Renal cortex interstitium (tissue), 11 donors: Measurements from ENCODE around the gene RIN2. TPM values are rescaled to one million over a fixed set of nuclear protein-coding genes. Genes with fewer than 3 reads are reported as not detected.

ENCODE experiments used
- DNase-seq, 11 donors: peaks; one replicate each; pipeline ENCODE4 v3.0.0-alpha.2; 2013; ENCODE audit warnings: low read depth in 9 of 11, low spot score in 4 of 11; ENCODE audit errors: extremely low read depth in 1 of 11
- polyA plus RNA-seq, 3 donors: library from polyadenylated mRNA; unstranded; fragments of 120-200 nt; gene quantifications; one replicate each; pipeline ENCODE4 v1.2.1, GENCODE V29; 2013; ENCODE audit not compliant: insufficient read length in 3 of 3

RIN2 gene
- polyA plus RNA-seq, 3 donors: 38.2 to 40.5 (median 40.2) TPM

GRCh38 chr20:19777981-19778380, 19.9 kb downstream of the RIN2 start:
- DNase-seq: no peak

GRCh38 chr20:19778404-19778803, 20.3 kb downstream of the RIN2 start:
- no peak for DNase-seq

GRCh38 chr20:19779634-19780033, 21.6 kb downstream of the RIN2 start:
- no peak for DNase-seq

DNA sequence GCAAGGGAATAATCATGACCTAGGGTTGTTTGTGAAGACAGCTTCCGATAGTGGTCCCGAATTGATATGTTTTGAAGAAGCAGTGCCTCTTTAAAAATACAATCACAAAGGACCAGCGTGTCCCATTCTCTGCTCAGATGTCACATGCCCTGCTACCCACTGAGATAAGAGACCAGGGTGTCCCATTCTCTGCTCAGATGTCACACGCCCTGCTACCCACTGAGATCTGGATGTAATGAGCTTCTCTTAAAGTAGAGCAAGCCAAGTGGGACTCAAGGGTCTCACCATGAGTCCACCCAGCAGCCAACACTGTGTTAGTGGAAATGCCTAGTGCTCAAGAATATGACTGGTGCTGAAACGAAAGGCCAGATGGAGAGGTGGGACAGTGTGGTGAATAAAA, 22.2 kb downstream of the RIN2 start:
- no peak for DNase-seq

DNA sequence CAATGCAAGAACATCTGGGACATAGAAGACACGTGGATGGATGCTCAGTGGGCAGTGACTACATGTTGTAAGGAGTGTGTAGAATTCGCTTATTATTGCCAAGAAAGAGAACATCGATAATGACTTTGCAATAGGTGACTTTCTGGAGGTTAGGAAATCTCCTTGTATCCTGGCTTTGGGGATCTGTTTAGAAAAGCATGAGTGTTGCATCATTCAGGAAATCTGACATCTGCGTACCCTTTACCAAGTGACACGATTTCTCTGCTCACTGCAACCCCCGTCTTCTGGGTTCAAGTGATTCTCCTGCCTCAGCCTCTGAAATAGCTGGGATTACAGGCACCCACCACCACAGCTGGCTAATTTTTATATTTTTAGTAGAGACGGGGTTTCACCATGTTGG, 23.2 kb downstream of the RIN2 start:
- DNase-seq: no peak

DNA sequence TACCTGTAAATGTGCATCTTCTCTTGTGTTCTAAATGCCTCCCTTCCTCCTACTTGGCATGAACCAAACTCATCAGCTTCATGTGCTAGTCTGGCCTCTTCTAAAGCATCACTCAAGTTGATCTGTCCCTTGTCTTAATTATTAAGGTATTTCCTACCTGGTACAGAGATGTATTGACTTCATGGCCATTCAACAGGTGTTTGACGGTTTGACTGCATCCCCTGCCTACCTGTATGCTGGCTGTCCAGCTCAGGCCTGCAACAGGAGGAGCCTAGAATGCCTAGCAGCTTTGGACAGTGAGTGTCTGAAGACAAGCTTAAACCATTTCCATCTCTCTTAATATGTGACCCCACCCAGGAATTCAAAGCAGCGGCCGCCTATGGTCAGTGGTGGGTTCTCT, 24.6 kb downstream of the RIN2 start:
- DNase-seq: no peak

DNA sequence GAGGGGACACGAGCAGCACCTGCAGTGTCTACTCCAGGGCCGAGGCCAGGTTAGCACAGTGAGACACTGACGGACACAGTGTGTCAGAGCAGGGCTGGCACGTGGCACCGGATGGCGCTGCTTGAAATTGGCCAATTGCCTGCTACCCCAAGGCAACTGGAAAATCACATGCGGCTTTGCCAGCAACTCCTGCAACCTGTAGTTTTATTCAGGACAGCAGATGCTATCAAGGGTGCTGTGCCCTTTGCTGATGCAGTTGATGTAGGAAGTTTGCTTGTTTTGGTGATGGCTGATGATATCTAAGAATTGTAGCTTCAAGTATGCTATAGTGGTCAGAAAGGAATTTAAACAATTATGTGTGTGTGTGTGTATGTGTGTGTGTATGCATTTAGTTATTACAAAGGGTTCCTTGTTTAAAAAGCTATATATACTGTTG, 25.9 kb downstream of the RIN2 start:
- no peak for DNase-seq

- peak; percentile 64 to 84 (median 74) for DNase-seq
Measured at GRCh38 chr20:19784511-19785172, 26.6 kb downstream of the RIN2 start.

DNA sequence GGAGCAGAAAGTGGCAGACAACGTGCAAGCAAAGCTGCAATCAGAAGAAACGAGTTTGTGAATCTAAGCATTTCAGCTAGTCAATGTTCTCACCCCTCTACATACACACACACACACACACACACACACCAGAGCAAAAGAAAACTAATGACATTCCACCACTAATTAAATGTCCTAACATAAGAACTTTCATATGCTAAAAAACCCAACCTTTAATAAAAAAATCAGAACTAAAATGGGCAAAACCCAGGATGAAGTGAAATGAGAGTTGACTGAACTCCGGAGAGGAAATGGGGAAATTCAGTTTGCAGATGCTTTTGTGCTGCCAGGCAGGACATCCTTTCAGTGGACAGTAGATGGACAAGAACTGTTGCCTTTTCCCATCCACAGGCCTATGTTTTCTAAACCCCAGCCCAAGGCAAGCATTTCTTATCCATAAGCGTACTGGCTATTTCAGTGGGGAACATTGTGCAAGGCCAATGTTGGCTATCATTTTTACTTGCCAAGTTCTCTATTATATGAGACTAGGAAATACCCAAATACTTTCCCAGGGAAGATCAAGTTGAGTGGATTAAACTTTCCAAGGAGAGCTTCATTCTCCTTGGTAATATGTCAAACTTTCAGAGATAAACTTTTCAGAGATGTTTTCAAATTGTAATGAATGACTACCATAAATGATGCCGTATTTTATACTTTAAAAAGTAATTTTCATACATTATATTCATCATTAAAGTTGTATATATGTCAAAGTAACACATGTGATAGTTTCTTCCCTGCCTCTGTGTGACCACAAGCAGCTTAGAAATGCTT, 27.3 kb downstream of the RIN2 start:
- DNase-seq: no peak

DNA sequence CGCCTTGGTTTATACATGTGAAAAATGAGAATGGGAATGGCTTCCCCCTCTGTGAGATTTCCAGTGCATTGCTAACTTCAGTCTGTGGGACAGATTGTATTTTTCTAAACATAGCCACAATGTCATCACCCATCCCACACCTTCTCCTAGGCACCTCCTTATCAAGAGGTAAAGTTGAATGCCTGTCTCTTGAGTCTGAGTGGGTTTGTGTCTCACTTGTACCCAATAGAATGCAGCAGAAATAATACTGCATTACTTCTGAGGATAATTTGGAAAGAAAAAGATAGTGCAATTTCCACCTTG, 27.9 kb downstream of the RIN2 start:
- DNase-seq: no peak

DNA sequence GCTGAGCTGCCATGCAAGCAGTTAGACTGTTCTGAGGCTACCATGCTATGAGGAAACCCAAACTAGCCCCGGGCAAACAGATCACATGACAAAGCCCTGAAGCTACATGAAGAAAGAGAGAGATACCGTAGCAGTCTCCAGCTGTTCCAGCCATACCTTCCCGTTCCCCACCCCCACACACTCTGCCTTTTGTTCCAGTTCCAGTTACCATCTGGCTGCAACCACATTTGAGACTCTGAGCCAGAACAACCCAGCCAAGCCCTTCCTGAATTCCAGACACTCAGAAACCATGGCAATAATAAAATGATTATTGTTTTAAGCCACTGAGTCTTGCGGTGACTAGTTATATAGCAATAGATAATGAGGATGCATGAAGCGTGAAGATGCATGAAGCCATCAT, 28.3 kb downstream of the RIN2 start:
- DNase-seq: no peak

- no peak for DNase-seq
Measured at GRCh38 chr20:19787366-19787765, 29.3 kb downstream of the RIN2 start.

DNA sequence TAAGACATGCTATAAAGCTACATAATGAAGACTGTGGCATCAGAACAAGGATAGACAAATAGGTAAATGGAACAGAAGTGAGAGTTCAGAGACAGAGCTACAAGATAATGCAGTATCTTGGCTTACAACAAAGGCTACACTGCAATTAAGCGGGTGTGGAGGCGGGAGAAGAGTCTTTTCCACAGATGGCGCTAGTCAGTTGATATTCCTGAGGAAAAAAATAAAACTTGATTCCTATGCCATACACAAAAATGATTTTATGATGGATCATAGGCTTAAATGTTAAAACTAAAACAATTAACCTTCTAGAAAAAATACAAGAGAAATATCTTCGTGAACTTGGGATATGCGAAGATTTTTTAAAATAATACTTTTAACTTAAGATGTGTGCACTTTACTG, 31.0 kb downstream of the RIN2 start:
- no peak for DNase-seq

DNA sequence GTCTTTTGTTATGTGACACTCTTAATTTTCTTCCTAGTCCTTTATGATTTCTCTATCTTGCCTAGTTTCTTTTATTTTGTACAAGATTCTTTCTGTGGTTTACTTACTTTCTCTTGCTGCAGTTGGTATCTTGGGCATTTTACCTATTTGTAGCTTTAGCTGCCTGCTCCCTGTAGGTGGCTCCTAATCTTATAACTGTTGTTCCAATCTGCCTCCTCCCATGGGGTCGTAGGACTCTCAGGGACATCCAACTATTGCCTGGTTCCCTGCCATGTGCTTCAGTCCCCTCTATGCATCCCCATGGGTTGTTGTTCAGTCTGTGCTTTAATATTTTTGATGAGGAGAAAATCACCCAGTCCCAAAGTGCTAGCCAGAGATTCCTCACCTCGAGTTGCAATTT, 31.4 kb downstream of the RIN2 start:
- DNase-seq: no peak

GRCh38 chr20:19791887-19792286, 33.8 kb downstream of the RIN2 start:
- DNase-seq: no peak

DNA sequence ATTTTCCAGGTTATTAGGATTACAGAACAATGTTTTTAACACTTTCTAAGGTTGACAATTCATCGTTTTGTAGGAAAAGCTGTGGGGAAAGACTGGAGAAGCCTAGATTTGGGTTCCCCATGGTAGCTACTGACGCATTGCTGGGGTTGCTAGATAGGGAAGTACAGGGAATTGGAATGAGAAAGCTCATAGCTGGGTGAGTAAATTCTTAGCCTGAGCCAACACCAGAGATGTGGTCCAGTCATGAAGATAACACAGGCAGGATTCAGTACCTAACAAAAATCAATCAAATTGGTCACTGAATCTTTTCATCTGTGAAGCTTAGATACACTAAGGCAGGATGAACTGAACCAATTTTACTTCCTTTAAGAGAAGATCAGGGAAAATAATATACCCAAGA, 35.7 kb downstream of the RIN2 start:
- no peak for DNase-seq

DNA sequence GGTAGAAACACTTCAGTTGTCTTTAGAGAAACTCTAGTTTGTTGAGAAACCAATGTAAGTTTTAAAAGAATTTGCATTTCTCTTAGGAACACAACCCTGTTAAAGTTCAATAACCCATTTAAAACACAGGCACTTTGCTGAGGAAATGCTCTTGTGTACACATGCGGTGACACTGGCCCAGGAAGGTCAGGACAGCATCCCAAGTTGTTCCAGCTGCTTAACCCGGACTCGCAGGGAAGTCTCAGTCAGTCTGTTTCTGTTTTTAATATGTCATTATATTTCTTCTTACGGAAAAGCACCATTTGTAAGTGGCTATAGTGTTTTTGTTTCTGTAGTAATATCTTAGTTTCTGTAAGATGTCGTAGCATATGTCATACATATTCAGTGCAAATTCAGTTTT, 36.9 kb downstream of the RIN2 start:
- DNase-seq: no peak

DNA sequence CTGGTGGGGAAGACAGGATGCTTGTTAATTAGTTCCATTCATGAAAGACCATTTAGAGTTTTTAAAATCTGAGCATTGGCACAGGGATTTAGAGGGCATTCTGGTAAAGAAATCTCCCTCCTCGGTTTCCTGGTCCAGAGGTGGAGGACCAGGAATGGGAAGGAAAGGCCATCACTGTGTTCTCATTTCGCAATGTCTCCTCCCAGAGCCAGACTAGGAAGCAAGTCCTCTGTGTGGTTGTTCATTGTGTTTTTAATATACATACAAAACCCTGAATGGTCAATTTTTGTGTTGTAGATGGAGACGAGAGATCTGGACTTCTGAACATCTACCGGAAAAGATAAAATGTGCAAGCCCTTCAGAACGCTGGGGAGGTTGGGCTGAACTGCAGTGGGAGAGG, 41.3 kb downstream of the RIN2 start:
- no peak for DNase-seq

- DNase-seq: no peak
Measured at GRCh38 chr20:19802099-19802491, 44.0 kb downstream of the RIN2 start.

DNA sequence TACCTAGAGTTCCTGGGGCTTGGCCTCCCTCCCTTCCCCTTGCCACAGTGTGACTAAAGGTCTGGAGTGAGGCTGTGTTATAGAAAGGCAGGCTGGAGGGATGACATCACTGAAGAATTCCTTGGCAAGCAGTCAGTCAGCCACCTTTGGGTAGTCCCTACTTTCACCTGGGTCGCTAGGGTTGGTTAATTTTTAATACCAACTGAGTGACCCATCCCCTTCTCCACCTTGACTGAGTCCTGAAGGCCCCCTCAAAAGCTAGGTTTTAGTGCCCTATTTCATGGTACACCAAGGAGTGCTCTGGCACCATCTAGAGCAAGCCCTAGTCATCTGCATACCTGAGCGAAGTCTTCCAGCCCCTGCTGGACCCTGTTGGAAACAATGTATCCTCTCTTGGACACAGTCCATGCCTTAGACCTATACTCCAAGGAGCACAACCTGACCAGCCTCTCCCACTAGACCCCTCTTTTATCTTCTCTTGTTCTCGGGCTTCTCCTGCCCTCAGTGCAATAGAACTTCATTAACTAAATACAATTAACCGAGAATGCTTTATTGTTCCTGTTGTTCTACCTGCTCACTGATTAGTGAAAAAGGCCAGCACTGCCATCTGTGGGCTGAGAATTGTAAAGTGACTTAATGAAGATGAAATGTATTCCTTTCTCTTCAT, 44.6 kb downstream of the RIN2 start:
- DNase-seq: no peak
